ENCODE data around the gene OGA.

Gene OGA

GRCh38 chr10:101783736-101784118, 34.5 kb downstream of the OGA start:
- no peaks in the 10 kb centered on the region for H3K9me3 ChIP-seq (ENCODE audit: insufficient read depth, low read length, severe bottlenecking)
- TF ChIP-seq, protein P1, sequence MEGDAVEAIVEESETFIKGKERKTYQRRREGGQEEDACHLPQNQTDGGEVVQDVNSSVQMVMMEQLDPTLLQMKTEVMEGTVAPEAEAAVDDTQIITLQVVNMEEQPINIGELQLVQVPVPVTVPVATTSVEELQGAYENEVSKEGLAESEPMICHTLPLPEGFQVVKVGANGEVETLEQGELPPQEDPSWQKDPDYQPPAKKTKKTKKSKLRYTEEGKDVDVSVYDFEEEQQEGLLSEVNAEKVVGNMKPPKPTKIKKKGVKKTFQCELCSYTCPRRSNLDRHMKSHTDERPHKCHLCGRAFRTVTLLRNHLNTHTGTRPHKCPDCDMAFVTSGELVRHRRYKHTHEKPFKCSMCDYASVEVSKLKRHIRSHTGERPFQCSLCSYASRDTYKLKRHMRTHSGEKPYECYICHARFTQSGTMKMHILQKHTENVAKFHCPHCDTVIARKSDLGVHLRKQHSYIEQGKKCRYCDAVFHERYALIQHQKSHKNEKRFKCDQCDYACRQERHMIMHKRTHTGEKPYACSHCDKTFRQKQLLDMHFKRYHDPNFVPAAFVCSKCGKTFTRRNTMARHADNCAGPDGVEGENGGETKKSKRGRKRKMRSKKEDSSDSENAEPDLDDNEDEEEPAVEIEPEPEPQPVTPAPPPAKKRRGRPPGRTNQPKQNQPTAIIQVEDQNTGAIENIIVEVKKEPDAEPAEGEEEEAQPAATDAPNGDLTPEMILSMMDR (IDR thresholded peaks at IDR 0.05; ENCODE audit: borderline replicate concordance, extremely low read depth, low read length, poor library complexity, severe bottlenecking): no peak
- TF ChIP-seq EZH2 (IDR thresholded peaks at IDR 0.05; ENCODE audit: borderline replicate concordance, low read depth, low read length, severe bottlenecking): no peak
- peaks cover 3% of the 10 kb centered on the region for H4K20me1 ChIP-seq (ENCODE audit: insufficient read depth, low read length)
- DNase-seq: no peak
- peaks cover 58% of the 10 kb centered on the region for H3K36me3 ChIP-seq (ENCODE audit: insufficient read depth, low read length)
- peak overlapping the region; percentile 94 to 99; a peak in 3 of 4 replicates for H3K4me3 ChIP-seq (ENCODE audit: low read depth in 1 of 2, low read length in 2 of 2)
- H3K79me2 ChIP-seq (ENCODE audit: insufficient read depth, low read length): peaks cover 17% of the 10 kb centered on the region
- H3K9ac ChIP-seq (ENCODE audit: low read depth, low read length): peak overlapping the region; percentile 78
- H3K27me3 ChIP-seq (ENCODE audit: insufficient read depth, low read length, poor library complexity): no peaks in the 10 kb centered on the region
- no peak for ATAC-seq (ENCODE audit: insufficient read depth, low read depth)
- peak overlapping the region; percentile 79 for H3K27ac ChIP-seq (ENCODE audit: low read length)
- peak overlapping the region; percentile 98 for H2AFZ ChIP-seq (ENCODE audit: low read depth, low read length)
- peaks cover 39% of the 10 kb centered on the region for H3K4me1 ChIP-seq (ENCODE audit: insufficient read depth, low read length)
- H3K4me2 ChIP-seq (ENCODE audit: insufficient read depth, low read length): peak overlapping the region; percentile 99

DNA sequence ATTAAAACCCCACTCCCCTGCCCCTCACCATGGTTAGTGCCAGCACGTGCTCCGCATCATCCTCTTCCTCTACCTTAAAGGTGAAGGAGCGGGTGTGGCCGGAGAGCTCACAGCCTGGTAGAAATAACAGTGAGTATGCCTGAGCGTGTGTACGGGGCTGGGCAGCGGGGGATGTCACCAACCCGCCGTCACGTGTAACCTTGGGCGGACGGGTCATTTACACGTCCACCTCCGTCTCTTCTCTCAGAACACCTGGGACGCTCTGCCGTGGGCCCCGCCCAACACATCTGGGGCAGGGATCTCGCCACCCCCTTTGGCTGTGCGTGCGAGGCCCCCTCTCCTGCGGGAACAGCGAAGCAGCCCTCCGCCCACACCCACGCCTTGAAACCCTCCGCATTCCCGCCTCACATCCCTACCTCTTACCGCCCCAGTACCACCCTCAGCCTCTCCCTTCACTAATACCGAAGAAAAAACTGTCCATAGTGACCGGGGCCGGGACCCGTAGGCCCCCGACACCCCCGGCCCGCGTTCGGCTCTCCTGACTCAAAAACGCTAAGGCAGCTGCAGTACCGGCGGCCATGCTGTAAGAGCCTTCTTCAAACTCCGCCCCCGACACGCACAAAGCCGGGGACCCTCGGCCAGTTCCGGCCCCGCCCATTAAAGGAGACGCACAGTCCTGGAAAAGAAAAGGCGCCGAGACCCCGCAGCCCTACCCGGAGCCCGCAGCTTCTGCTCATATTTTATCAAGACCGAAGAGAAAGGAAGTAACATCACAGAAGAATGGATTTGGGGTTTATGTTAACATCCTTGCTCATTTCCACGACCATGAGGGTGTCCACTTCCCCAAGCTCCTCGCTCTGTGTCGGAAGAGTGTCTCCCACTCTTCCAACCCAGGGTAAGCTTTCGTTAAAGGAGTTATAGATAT, 35.2 kb downstream of the OGA start, which contains the start of gene NPM3:
Gene NPM3 (minus strand): TSS at position 636 of the 925 bp plus-strand sequence. CDS start 56 bp downstream, at position 580.
- Histone ChIP-seq H3K27ac (ENCODE audit: low read length) (peak within 1 kb of the TSS; percentile 79), H3K9ac (ENCODE audit: low read depth, low read length) (peak within 1 kb of the TSS; percentile 78), H3K4me2 (ENCODE audit: insufficient read depth, low read length) (peak within 1 kb of the TSS; percentile 99), H3K9me3 (ENCODE audit: insufficient read depth, low read length, severe bottlenecking) (no peaks in the 10 kb centered on the region), H3K36me3 (ENCODE audit: insufficient read depth, low read length) (peaks cover 52% of the 10 kb centered on the region), H3K4me3 (ENCODE audit: low read depth in 1 of 2, low read length in 2 of 2) (peak within 1 kb of the TSS; percentile 94 to 99), H3K79me2 (ENCODE audit: insufficient read depth, low read length) (peaks cover 17% of the 10 kb centered on the region), H2AFZ (ENCODE audit: low read depth, low read length) (peak within 1 kb of the TSS; percentile 98), H3K4me1 (ENCODE audit: insufficient read depth, low read length) (peaks cover 39% of the 10 kb centered on the region), H4K20me1 (ENCODE audit: insufficient read depth, low read length) (peaks cover 3% of the 10 kb centered on the region), H3K27me3 (ENCODE audit: insufficient read depth, low read length, poor library complexity) (no peaks in the 10 kb centered on the region)
- TF ChIP-seq, protein P1 (IDR thresholded peaks at IDR 0.05; ENCODE audit: borderline replicate concordance, extremely low read depth, low read length, poor library complexity, severe bottlenecking): no peak
- no peak for TF ChIP-seq EZH2 (IDR thresholded peaks at IDR 0.05; ENCODE audit: borderline replicate concordance, low read depth, low read length, severe bottlenecking)
- peak; percentile 93 for DNase-seq
- ATAC-seq (ENCODE audit: insufficient read depth, low read depth): peak; percentile 94

- Histone ChIP-seq H3K36me3 (ENCODE audit: insufficient read depth, low read length) (peaks cover 45% of the 10 kb centered on the region), H3K9ac (ENCODE audit: low read depth, low read length) (peak overlapping the region; percentile 78), H3K4me3 (ENCODE audit: low read depth in 1 of 2, low read length in 2 of 2) (peak overlapping the region; percentile 94 to 99; a peak in 3 of 4 replicates), H3K4me2 (ENCODE audit: insufficient read depth, low read length) (peak overlapping the region; percentile 99), H3K79me2 (ENCODE audit: insufficient read depth, low read length) (peaks cover 17% of the 10 kb centered on the region), H4K20me1 (ENCODE audit: insufficient read depth, low read length) (peaks cover under 1% of the 10 kb centered on the region), H3K27ac (ENCODE audit: low read length) (peak overlapping the region; percentile 79; the same call in 1 of the 2 replicates), H3K4me1 (ENCODE audit: insufficient read depth, low read length) (peaks cover 39% of the 10 kb centered on the region), H2AFZ (ENCODE audit: low read depth, low read length) (peak overlapping the region; percentile 98; the same call in 1 of the 2 replicates), H3K27me3 (ENCODE audit: insufficient read depth, low read length, poor library complexity) (no peaks in the 10 kb centered on the region), H3K9me3 (ENCODE audit: insufficient read depth, low read length, severe bottlenecking) (no peaks in the 10 kb centered on the region)
- TF ChIP-seq, protein P1 (IDR thresholded peaks at IDR 0.05; ENCODE audit: borderline replicate concordance, extremely low read depth, low read length, poor library complexity, severe bottlenecking): no peak
- no peak for TF ChIP-seq EZH2 (IDR thresholded peaks at IDR 0.05; ENCODE audit: borderline replicate concordance, low read depth, low read length, severe bottlenecking)
- DNase-seq: no peak
- ATAC-seq (ENCODE audit: insufficient read depth, low read depth): no peak
Measured at GRCh38 chr10:101781984-101782810, 36.0 kb downstream of the OGA start.

Measured in DND-41 (cell line).